ENCODE measurements around the gene RASGRF1.

GRCh38 chr15:79034284-79034683 is 56.3 kb downstream of the RASGRF1 start:
- TF ChIP-seq CTCF (conservative IDR thresholded peaks at IDR 0.05 in 1 of 2, IDR thresholded peaks at IDR 0.05 in 1 of 2; ENCODE audit: extremely low read depth in 1 of 2, insufficient read depth in 1 of 2, low read depth in 1 of 2, low read length in 2 of 2) (no peak), EZH2 (IDR thresholded peaks at IDR 0.05; ENCODE audit: borderline replicate concordance, low read length) (no peak)

All from mammary epithelial cell (primary cell).